RWPE1 (cell line): Measurements from ENCODE around the gene KDM7A.
A peak's percentile ranks its signal among the peaks of the same experiment; 100 is the strongest.

ENCODE experiments used
- CTCF ChIA-PET: fragments of 350-600 bp; sonication (Branson Sonifier 250); formaldehyde crosslinking; extraction: SDS; loops from one replicate; lab custom pipeline; 2021; lab: Yijun Ruan, JAX
- POLR2A ChIA-PET: fragments of 400-600 bp; formaldehyde crosslinking; extraction: SDS; loops from one replicate; lab custom pipeline; 2020; ENCODE audit warnings: antibody characterized with exemption; ENCODE audit not compliant: low non-redundant PET; lab: Yijun Ruan, JAX
- DNase-seq: peaks from one replicate; pipeline ENCODE4 v3.0.0; 2012; ENCODE audit warnings: low spot score
- H3K27ac ChIP-seq: fragments of 450-650 bp; 2 replicates; pipeline ENCODE4 v1.5.1; 2017
- CTCF ChIP-seq: fragments of 450-650 bp; conservative IDR thresholded peaks from 2 replicates; pipeline ENCODE4 v1.5.1; 2017; ENCODE audit warnings: low read depth, mild to moderate bottlenecking

The KDM7A gene

GRCh38 chr7:140060788-140061606 is 115.8 kb downstream of the KDM7A start:
- DNase-seq: no peak
- ChIA-PET CTCF (no interaction called here), POLR2A (no interaction called here)
- no peak for TF ChIP-seq CTCF
- peak overlapping the region; percentile 77 for H3K27ac ChIP-seq

GRCh38 chr7:140060243-140060630 is 116.5 kb downstream of the KDM7A start:
- no peak for TF ChIP-seq CTCF
- DNase-seq: no peak
- H3K27ac ChIP-seq: peak overlapping the region; percentile 77
- ChIA-PET POLR2A (no interaction called here), CTCF (no interaction called here)

- H3K27ac ChIP-seq: peak overlapping the region; percentile 77
- TF ChIP-seq CTCF: no peak
- peak; percentile 74 for DNase-seq
- POLR2A ChIA-PET: no interaction called here
- CTCF ChIA-PET: interaction anchor here (0.8 kb wide), 1 partner anchor 17 kb away, joined by 4 read pairs; no protein-coding TSS in a partner anchor
These were observed 117.2 kb downstream of the KDM7A start for GRCh38 chr7:140059273-140060242.

GRCh38 chr7:140058517-140058916 is 118.3 kb downstream of the KDM7A start:
- no peak for TF ChIP-seq CTCF
- peak overlapping the region; percentile 77; the same call in 1 of the 2 replicates for H3K27ac ChIP-seq
- no peak for DNase-seq
- POLR2A ChIA-PET: no interaction called here
- CTCF ChIA-PET: no interaction called here

- TF ChIP-seq CTCF: no peak
- DNase-seq: no peak
- CTCF ChIA-PET: interaction anchor here (0.7 kb wide), 1 partner anchor 691 kb away, joined by 3 read pairs; no protein-coding TSS in a partner anchor
- H3K27ac ChIP-seq: no peak overlapping the region
- POLR2A ChIA-PET: no interaction called here
These were observed 119.6 kb downstream of the KDM7A start for GRCh38 chr7:140057143-140057535.
